GM12878 (cell line): Measurements from ENCODE around the gene CAV1. TPM values are rescaled to one million over a fixed set of nuclear protein-coding genes. Genes with fewer than 3 reads are reported as not detected.

ENCODE experiments used
- ATAC-seq: fragments of 200-7000 bp; cut with Tn5 transposase; 3 replicates; pipeline ENCODE4 v1.9.1; 2020; ENCODE audit warnings: mild to moderate bottlenecking, moderate library complexity
- BruUV-seq: library from RNA; stranded (reverse); fragments of 400-500 nt; replicated peaks from 2 replicates; lab custom pipeline; 2021; lab: Mats Ljungman, UMichigan
- CTCF ChIA-PET: fragments of 300-600 bp; sonication (Branson Sonifier 250); formaldehyde crosslinking; extraction: SDS; loops from one replicate; lab custom pipeline; 2021; ENCODE audit warnings: inconsistent platforms; lab: Yijun Ruan, JAX
- POLR2A ChIA-PET: fragments of 350-600 bp; formaldehyde crosslinking; extraction: SDS; loops from one replicate; lab custom pipeline; 2021; ENCODE audit warnings: inconsistent platforms; lab: Charles Lee
- RAD21 ChIA-PET: fragments of 300-600 bp; sonication (Branson Sonifier 250); formaldehyde crosslinking; loops from one replicate; lab custom pipeline; 2023; ENCODE audit warnings: antibody characterized with exemption; ENCODE audit not compliant: unreplicated experiment; lab: Charles Lee
- SMC1A ChIA-PET: fragments of 300-600 bp; sonication (Branson Sonifier 250); formaldehyde crosslinking; loops from one replicate; lab custom pipeline; 2023; ENCODE audit not compliant: unreplicated experiment, uncharacterized antibody; lab: Charles Lee
- DNase-seq: peaks from one replicate; pipeline ENCODE4 v3.0.0-alpha.2; 2011; ENCODE audit warnings: low read depth, low spot score
- FAIRE-seq: peaks from 3 replicates; lab custom pipeline; 2011; peaks lifted over from hg19 to GRCh38; lab: Jason Lieb, UNC
- H2AFZ ChIP-seq: 2 replicates; pipeline ENCODE4 v1.6.0; 2011; ENCODE audit warnings: low read depth, low read length, control low read depth; ENCODE audit not compliant: control insufficient read depth
- H3K27ac ChIP-seq: 2 replicates; pipeline ENCODE4 v1.5.1; 2011; ENCODE audit warnings: control low read depth; ENCODE audit not compliant: control insufficient read depth, insufficient read depth
- H3K27me3 ChIP-seq, 2 experiments: replicated peaks in 1 of 2; 2 replicates each; pipeline versions ENCODE4 v1.6.0 to v1.6.1; 2011; ENCODE audit warnings: low read length in 1 of 2; ENCODE audit not compliant: control insufficient read depth in 2 of 2, insufficient read depth in 2 of 2
- H3K36me3 ChIP-seq, 2 experiments: 2 replicates each; pipeline ENCODE4 v1.5.1; 2011; ENCODE audit warnings: low read length in 1 of 2; ENCODE audit not compliant: control insufficient read depth in 2 of 2, insufficient read depth in 2 of 2
- H3K4me1 ChIP-seq: 2 replicates; pipeline ENCODE4 v1.6.1; 2011; ENCODE audit warnings: mild to moderate bottlenecking, low read length, moderate library complexity, mixed read lengths; ENCODE audit not compliant: control insufficient read depth, insufficient read depth
- H3K4me2 ChIP-seq: 2 replicates; pipeline ENCODE4 v1.6.0; 2011; ENCODE audit warnings: control low read depth; ENCODE audit not compliant: control insufficient read depth, insufficient read depth
- H3K4me3 ChIP-seq: fragments of 200-600 bp; sonication (generic); 2 replicates; pipeline ENCODE4 v1.5.1; 2016
- H3K79me2 ChIP-seq: 2 replicates; pipeline ENCODE4 v1.6.0; 2011; ENCODE audit warnings: low read length; ENCODE audit not compliant: control insufficient read depth, insufficient read depth
- H3K9ac ChIP-seq: 2 replicates; pipeline ENCODE4 v1.8.0; 2011; ENCODE audit warnings: low read length, control low read depth, mixed read lengths; ENCODE audit not compliant: control insufficient read depth, insufficient read depth
- H3K9me3 ChIP-seq: replicated peaks from 3 replicates; pipeline ENCODE4 v1.5.1; 2011; ENCODE audit warnings: mild to moderate bottlenecking, low read length; ENCODE audit not compliant: control insufficient read depth, insufficient read depth
- H4K20me1 ChIP-seq: 2 replicates; pipeline ENCODE4 v1.6.0; 2011; ENCODE audit not compliant: control insufficient read depth, insufficient read depth
- ATF7 ChIP-seq: fragments of 450-650 bp; IDR thresholded peaks from 2 replicates; pipeline ENCODE4 v1.6.1; 2016; ENCODE audit warnings: low read depth, mild to moderate bottlenecking
- ELK1 ChIP-seq: IDR thresholded peaks from 2 replicates; pipeline ENCODE4 v1.6.1; 2012; ENCODE audit warnings: low read depth, low read length, improper control_type of control experiment
- IKZF1 ChIP-seq: fragments of 450-650 bp; conservative IDR thresholded peaks from 2 replicates; pipeline ENCODE4 v1.6.1; 2017; ENCODE audit warnings: antibody characterized with exemption, mild to moderate bottlenecking
- NBN ChIP-seq: fragments of 450-650 bp; IDR thresholded peaks from 2 replicates; pipeline ENCODE4 v1.6.1; 2016
- PKNOX1 ChIP-seq: fragments of 450-650 bp; IDR thresholded peaks from 2 replicates; pipeline ENCODE4 v1.6.1; 2016; ENCODE audit warnings: mild to moderate bottlenecking
- STAT1 ChIP-seq: fragments of 450-650 bp; conservative IDR thresholded peaks from 2 replicates; pipeline ENCODE4 v1.6.1; 2014; ENCODE audit warnings: antibody characterized with exemption, mild to moderate bottlenecking
- TCF12 ChIP-seq: IDR thresholded peaks from 2 replicates; pipeline ENCODE4 v1.6.1; 2011; ENCODE audit warnings: low read depth, mild to moderate bottlenecking, low read length
- YY1 ChIP-seq: IDR thresholded peaks from 2 replicates; pipeline ENCODE4 v1.6.1; 2011; ENCODE audit warnings: low read depth, mild to moderate bottlenecking, low read length
- ZBTB33 ChIP-seq: fragments of 450-650 bp; IDR thresholded peaks from 2 replicates; pipeline ENCODE4 v1.6.1; 2017; ENCODE audit warnings: mild to moderate bottlenecking
- ZNF24 ChIP-seq: fragments of 450-650 bp; IDR thresholded peaks from 2 replicates; pipeline ENCODE4 v1.6.1; 2017; ENCODE audit warnings: antibody characterized with exemption, mild to moderate bottlenecking
- WGBS: methylation state at CpG from one replicate; pipeline ENCODE4 v1.1.6; 2016; ENCODE audit warnings: low lambda C conversion rate; ENCODE audit not compliant: insufficient replicate concordance, insufficient coverage; ENCODE audit errors: missing lambda C conversion rate; 5-methylcytosine and 5-hydroxymethylcytosine counted together
- in situ Hi-C: fragments of 300-500 bp; cut with MboI; formaldehyde crosslinking; loops from 9 replicates; pipeline ENCODE4 v1.14.3; 2018; ENCODE audit warnings: mixed read lengths
- intact Hi-C: fragments of 100-400 bp; cut with micrococcal nuclease; formaldehyde crosslinking; loops from one replicate; pipeline ENCODE4 v1.14.2; 2022; ENCODE audit not compliant: unreplicated experiment
- polyA plus RNA-seq, 11 experiments: library from polyadenylated mRNA; depleted of rRNA in 4 of 11; unstranded in 6 of 11; stranded (reverse) in 5 of 11; fragments of >200 nt; fragmentation: Nextera tagmentation in 4 of 11; fragmentation: Illumina TruSeq in 1 of 11; extraction: Ambion mirVana in 4 of 11; extraction: Trizol in 1 of 11; gene quantifications; 1 replicate in 1 of 11; 2 replicates in 10 of 11; pipeline versions ENCODE4 v1.2.1 to v1.2.3, GENCODE V29; 2011 to 2016; ENCODE audit warnings: inconsistent platforms in 2 of 11, missing spikeins in 2 of 11, low read depth in 1 of 11
- total RNA-seq, 4 experiments: library from RNA; depleted of rRNA in 3 of 4; stranded (reverse); fragments of >200 nt in 3 of 4; fragmentation: Illumina TruSeq in 1 of 4; extraction: Trizol in 1 of 4; gene quantifications; 2 replicates each; pipeline versions ENCODE4 v1.2.1 to v1.2.3, GENCODE V29; 2013 to 2021

CAV1 gene
- total and polyA plus RNA-seq, 10 of the 15 experiments (the other 5 are each of a cell fraction or from before 2014, with no cell fraction given) = 0.45 to 26.5 (median 2.0) TPM

GRCh38 chr7:116542618-116543017 lies 17.8 kb downstream of the CAV1 start (continued):
- TF ChIP-seq TCF12 (no peak), ZNF24 (no peak), STAT1 (no peak), YY1 (no peak), NBN (no peak), IKZF1 (no peak)

GRCh38 chr7:116543664-116544063 lies 18.8 kb downstream of the CAV1 start:
- Histone ChIP-seq H4K20me1 (no peaks in the 10 kb centered on the region), H3K27ac (no peak overlapping the region), H3K9me3 (no peaks in the 10 kb centered on the region; the same call in 2 of the 3 replicates), H3K27me3 (no peaks in the 10 kb centered on the region), H3K4me2 (no peak overlapping the region), H3K4me1 (peaks cover 12% of the 10 kb centered on the region), H3K4me3 (no peak overlapping the region), H2AFZ (peak overlapping the region; percentile 28; the same call in 1 of the 2 replicates), H3K36me3 (no peaks in the 10 kb centered on the region), H3K9ac (no peak overlapping the region), H3K79me2 (no peaks in the 10 kb centered on the region)
- intact Hi-C loops = no loop called here
- ChIA-PET RAD21 (interaction anchor here (1.7 kb wide), 1 partner anchor 45 kb away, joined by 5 read pairs; no protein-coding TSS in a partner anchor), POLR2A (no interaction called here), SMC1A (interaction anchor here (0.5 to 0.6 kb wide), 2 partner anchors 14 to 37 kb away, joined by 3 read pairs; no protein-coding TSS in a partner anchor), CTCF (interaction anchor here (2.9 kb wide), 1 partner anchor 18 kb away, joined by 10 read pairs; the partner anchor contains the start of gene CAV1)
- TF ChIP-seq ATF7 = peak; percentile 39; the same call in 1 of the 2 replicates
- no peak for TF ChIP-seq ZBTB33
- TF ChIP-seq ELK1 = no peak
- TF ChIP-seq PKNOX1 = peak; percentile 21; the same call in 1 of the 2 replicates
- FAIRE-seq (no peak), ATAC-seq (no peak), DNase-seq (no peak)
- 48% methylated on average over 2 of the region's 2 CpGs for WGBS
- BruUV-seq = no TSS peak
- in situ Hi-C loops = no loop called here
